ENCODE measurements around the gene ADAMTS18.
A peak's percentile ranks its signal among the peaks of the same experiment; 100 is the strongest.

Gene ADAMTS18

GRCh38 chr16:77364770-77365169, 70.1 kb downstream of the ADAMTS18 start:
- no peak for DNase-seq (ENCODE audit: low spot score)

DNA sequence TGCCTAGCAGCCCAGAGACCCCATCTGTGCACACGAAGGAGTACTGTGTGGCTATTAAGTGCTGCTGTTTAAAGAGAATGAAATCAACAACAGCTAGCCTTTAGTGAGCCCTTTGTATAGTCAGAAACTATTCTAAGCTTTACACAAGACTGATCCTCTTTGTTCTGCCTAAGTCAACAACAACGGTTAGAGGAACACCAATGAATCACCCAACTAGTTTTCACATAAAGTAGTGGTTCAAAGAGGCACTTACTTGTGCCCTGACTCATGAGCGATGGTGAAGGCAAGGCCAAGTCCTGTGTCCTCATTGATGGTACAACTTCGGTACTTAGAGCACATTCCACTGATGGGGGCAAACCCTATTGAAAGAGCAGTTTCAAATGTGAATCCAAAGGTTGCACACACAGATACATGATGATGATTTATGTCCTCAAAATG, 75.8 kb downstream of the ADAMTS18 start:
- Histone ChIP-seq H3K27ac (ENCODE audit: poor library complexity, severe bottlenecking) (no peak overlapping the region), H3K4me1 (ENCODE audit: insufficient read depth, poor library complexity, severe bottlenecking) (no peaks in the 10 kb centered on the region), H3K9me3 (ENCODE audit: severe bottlenecking) (no peaks in the 10 kb centered on the region), H3K36me3 (ENCODE audit: low read depth) (no peaks in the 10 kb centered on the region), H3K27me3 (ENCODE audit: insufficient read depth, poor library complexity, severe bottlenecking) (peaks cover 25% of the 10 kb centered on the region), H3K4me3 (ENCODE audit: severe bottlenecking) (no peak overlapping the region)
- ATAC-seq (ENCODE audit: low read depth) (peak; percentile 89), DNase-seq (ENCODE audit: low spot score) (no peak)
- TF ChIP-seq, protein P1, sequence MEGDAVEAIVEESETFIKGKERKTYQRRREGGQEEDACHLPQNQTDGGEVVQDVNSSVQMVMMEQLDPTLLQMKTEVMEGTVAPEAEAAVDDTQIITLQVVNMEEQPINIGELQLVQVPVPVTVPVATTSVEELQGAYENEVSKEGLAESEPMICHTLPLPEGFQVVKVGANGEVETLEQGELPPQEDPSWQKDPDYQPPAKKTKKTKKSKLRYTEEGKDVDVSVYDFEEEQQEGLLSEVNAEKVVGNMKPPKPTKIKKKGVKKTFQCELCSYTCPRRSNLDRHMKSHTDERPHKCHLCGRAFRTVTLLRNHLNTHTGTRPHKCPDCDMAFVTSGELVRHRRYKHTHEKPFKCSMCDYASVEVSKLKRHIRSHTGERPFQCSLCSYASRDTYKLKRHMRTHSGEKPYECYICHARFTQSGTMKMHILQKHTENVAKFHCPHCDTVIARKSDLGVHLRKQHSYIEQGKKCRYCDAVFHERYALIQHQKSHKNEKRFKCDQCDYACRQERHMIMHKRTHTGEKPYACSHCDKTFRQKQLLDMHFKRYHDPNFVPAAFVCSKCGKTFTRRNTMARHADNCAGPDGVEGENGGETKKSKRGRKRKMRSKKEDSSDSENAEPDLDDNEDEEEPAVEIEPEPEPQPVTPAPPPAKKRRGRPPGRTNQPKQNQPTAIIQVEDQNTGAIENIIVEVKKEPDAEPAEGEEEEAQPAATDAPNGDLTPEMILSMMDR (IDR thresholded peaks at IDR 0.05; ENCODE audit: poor library complexity, severe bottlenecking): no peak

More at GRCh38 chr16:77364770-77365169, 70.1 kb downstream of the ADAMTS18 start:
- no peak overlapping the region for H3K27ac ChIP-seq (ENCODE audit: poor library complexity, severe bottlenecking)
- H3K9me3 ChIP-seq (ENCODE audit: severe bottlenecking): no peaks in the 10 kb centered on the region
- TF ChIP-seq, protein P1 (IDR thresholded peaks at IDR 0.05; ENCODE audit: poor library complexity, severe bottlenecking): no peak
- no peak overlapping the region for H3K4me3 ChIP-seq (ENCODE audit: severe bottlenecking)
- ATAC-seq (ENCODE audit: low read depth): no peak
- no peaks in the 10 kb centered on the region for H3K4me1 ChIP-seq (ENCODE audit: insufficient read depth, poor library complexity, severe bottlenecking)
- H3K36me3 ChIP-seq (ENCODE audit: low read depth): no peaks in the 10 kb centered on the region
- H3K27me3 ChIP-seq (ENCODE audit: insufficient read depth, poor library complexity, severe bottlenecking): peaks cover 8% of the 10 kb centered on the region

DNA sequence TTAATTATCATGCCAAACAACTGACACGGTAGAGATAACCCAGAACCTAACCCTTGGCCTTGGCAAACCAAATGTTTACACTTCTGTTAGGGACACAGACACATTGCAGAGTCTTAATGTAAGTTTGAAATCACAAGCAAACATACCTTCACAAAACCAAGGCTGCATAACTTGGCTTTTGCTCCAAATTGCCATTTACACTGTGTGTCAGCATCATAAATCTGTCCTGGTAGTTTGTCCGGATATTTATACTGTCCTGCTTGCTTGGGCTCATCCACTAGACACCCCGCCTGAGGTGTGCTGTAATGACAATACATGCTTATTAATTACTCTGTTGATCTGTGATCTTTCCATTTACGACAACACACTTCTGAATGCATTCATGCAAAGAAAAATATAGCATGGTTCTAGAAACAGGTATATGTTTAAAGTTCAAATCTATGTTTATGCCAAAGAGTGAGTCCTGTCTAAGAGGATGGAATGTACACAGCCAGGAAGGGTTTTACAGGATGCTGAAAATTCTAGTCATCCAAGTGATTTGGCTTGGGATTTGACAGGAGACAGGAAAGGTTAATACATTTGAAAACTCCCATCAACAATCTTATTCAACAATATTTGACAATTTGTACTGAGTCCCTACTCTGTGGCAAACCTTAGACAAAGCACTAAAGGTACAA, 81.1 kb downstream of the ADAMTS18 start:
- no peak for ATAC-seq (ENCODE audit: low read depth)
- no peaks in the 10 kb centered on the region for H3K4me1 ChIP-seq (ENCODE audit: insufficient read depth, poor library complexity, severe bottlenecking)
- H3K27me3 ChIP-seq (ENCODE audit: insufficient read depth, poor library complexity, severe bottlenecking): peaks cover 32% of the 10 kb centered on the region
- H3K27ac ChIP-seq (ENCODE audit: poor library complexity, severe bottlenecking): no peak overlapping the region
- TF ChIP-seq, protein P1 (IDR thresholded peaks at IDR 0.05; ENCODE audit: poor library complexity, severe bottlenecking): no peak
- no peak overlapping the region for H3K4me3 ChIP-seq (ENCODE audit: severe bottlenecking)
- no peak for DNase-seq (ENCODE audit: low spot score)
- no peaks in the 10 kb centered on the region for H3K9me3 ChIP-seq (ENCODE audit: severe bottlenecking)
- no peaks in the 10 kb centered on the region for H3K36me3 ChIP-seq (ENCODE audit: low read depth)

GRCh38 chr16:77344341-77344740, 90.5 kb downstream of the ADAMTS18 start:
- H3K27me3 ChIP-seq (ENCODE audit: insufficient read depth, poor library complexity, severe bottlenecking): peaks cover 4% of the 10 kb centered on the region
- no peaks in the 10 kb centered on the region for H3K9me3 ChIP-seq (ENCODE audit: severe bottlenecking)
- ATAC-seq (ENCODE audit: low read depth) (no peak), DNase-seq (ENCODE audit: low spot score) (no peak)
- H3K4me1 ChIP-seq (ENCODE audit: insufficient read depth, poor library complexity, severe bottlenecking): no peaks in the 10 kb centered on the region
- no peak overlapping the region for H3K27ac ChIP-seq (ENCODE audit: poor library complexity, severe bottlenecking)
- TF ChIP-seq, protein P1 (IDR thresholded peaks at IDR 0.05; ENCODE audit: poor library complexity, severe bottlenecking): no peak
- H3K36me3 ChIP-seq (ENCODE audit: low read depth): no peaks in the 10 kb centered on the region
- no peak overlapping the region for H3K4me3 ChIP-seq (ENCODE audit: severe bottlenecking)

- H3K9me3 ChIP-seq (ENCODE audit: severe bottlenecking): no peaks in the 10 kb centered on the region
- no peak overlapping the region for H3K27ac ChIP-seq (ENCODE audit: poor library complexity, severe bottlenecking)
- H3K4me3 ChIP-seq (ENCODE audit: severe bottlenecking): no peak overlapping the region
- no peaks in the 10 kb centered on the region for H3K36me3 ChIP-seq (ENCODE audit: low read depth)
- no peaks in the 10 kb centered on the region for H3K4me1 ChIP-seq (ENCODE audit: insufficient read depth, poor library complexity, severe bottlenecking)
- no peak for DNase-seq (ENCODE audit: low spot score)
- no peak for ATAC-seq (ENCODE audit: low read depth)
- no peaks in the 10 kb centered on the region for H3K27me3 ChIP-seq (ENCODE audit: insufficient read depth, poor library complexity, severe bottlenecking)
- TF ChIP-seq, protein P1 (IDR thresholded peaks at IDR 0.05; ENCODE audit: poor library complexity, severe bottlenecking): no peak
These were observed 98.2 kb downstream of the ADAMTS18 start for GRCh38 chr16:77336637-77337036.
